HG03457 (cell line): Measurements from ENCODE around the gene PSMB11.
"Not testable (repeated sequence)": the region's sequence is repeated elsewhere in the genome, so short reads cannot be mapped to it uniquely, and the experiment has no call there.

Experiments
- ATAC-seq: cut with Tn5 transposase; IDR thresholded peaks from one replicate; pipeline ENCODE4 v1.9.1; 2021; ENCODE audit warnings: moderate number of reproducible peaks; ENCODE audit not compliant: unreplicated experiment

The PSMB11 gene

GRCh38 chr14:23042162-23042965 lies at the start of gene PSMB11:
TSS of gene PSMB11 (plus strand) at chr14:23042212. CDS start at chr14:23042226, 14 bp downstream.
- ATAC-seq, result no peak

GRCh38 chr14:22993517-22993916 lies 48.5 kb upstream of the PSMB11 start:
- ATAC-seq, result no peak

GRCh38 chr14:22994762-22995275 lies 47.2 kb upstream of the PSMB11 start:
- no peak for ATAC-seq

- ATAC-seq, result no peak
Measured at GRCh38 chr14:22995889-22996625, 46.0 kb upstream of the PSMB11 start.

- no peak for ATAC-seq
Measured at GRCh38 chr14:22996768-22997654, 45.0 kb upstream of the PSMB11 start.

- ATAC-seq, result no peak
Measured at GRCh38 chr14:22997676-22998323, 44.2 kb upstream of the PSMB11 start.

- ATAC-seq, result no peak
Measured at GRCh38 chr14:22998329-22999012, 43.5 kb upstream of the PSMB11 start.

- ATAC-seq, result no peak
Measured at GRCh38 chr14:23000860-23001259, 41.2 kb upstream of the PSMB11 start.

GRCh38 chr14:23002592-23002991 lies 39.4 kb upstream of the PSMB11 start:
- ATAC-seq, result no peak

GRCh38 chr14:23004274-23004673 lies 37.7 kb upstream of the PSMB11 start:
- ATAC-seq, result not testable (repeated sequence)

GRCh38 chr14:23005451-23006187 lies 36.4 kb upstream of the PSMB11 start:
- no peak for ATAC-seq

- no peak for ATAC-seq
Measured at GRCh38 chr14:23006188-23006534, 35.9 kb upstream of the PSMB11 start.

- ATAC-seq, result peak; percentile 89
Measured at GRCh38 chr14:23006544-23007419, 35.2 kb upstream of the PSMB11 start.

GRCh38 chr14:23008831-23009230 lies 33.2 kb upstream of the PSMB11 start:
- ATAC-seq, result no peak

- no peak for ATAC-seq
Measured at GRCh38 chr14:23009483-23009938, 32.5 kb upstream of the PSMB11 start.

- no peak for ATAC-seq
Measured at GRCh38 chr14:23009939-23010726, 31.9 kb upstream of the PSMB11 start, which contains the start of gene C14orf93. TSS of gene C14orf93 (minus strand) at chr14:23010143. CDS start at chr14:22999023, 11,120 bp downstream.

GRCh38 chr14:23013054-23013748 lies 28.8 kb upstream of the PSMB11 start:
- ATAC-seq, result no peak
